Measurements from ENCODE around the gene SLBP. TPM values are rescaled to one million over a fixed set of nuclear protein-coding genes. Genes with fewer than 3 reads are reported as not detected.

Gene SLBP
- total and polyA plus RNA-seq, 10 donors: 24.0 to 52.0 (median 34.7) TPM

GRCh38 chr4:1667273-1667672, 44.8 kb downstream of the SLBP start:
- Histone ChIP-seq H3K4me1 (peaks cover 0 to 6% (median 0%) of the 10 kb centered on the region in 6 donors), H3K9me3 (no peaks in the 10 kb centered on the region), H3K4me3 (no peak overlapping the region), H3K36me3 (no peaks in the 10 kb centered on the region), H3K27me3 (replicated peaks in 1 of 7) (no peaks in the 10 kb centered on the region), H3K27ac (no peak overlapping the region)
- TF ChIP-seq POLR2AphosphoS5 (IDR thresholded peaks at IDR 0.05) (no peak), POLR2A (IDR thresholded peaks at IDR 0.05) (no peak)
- TF ChIP-seq, protein P1, sequence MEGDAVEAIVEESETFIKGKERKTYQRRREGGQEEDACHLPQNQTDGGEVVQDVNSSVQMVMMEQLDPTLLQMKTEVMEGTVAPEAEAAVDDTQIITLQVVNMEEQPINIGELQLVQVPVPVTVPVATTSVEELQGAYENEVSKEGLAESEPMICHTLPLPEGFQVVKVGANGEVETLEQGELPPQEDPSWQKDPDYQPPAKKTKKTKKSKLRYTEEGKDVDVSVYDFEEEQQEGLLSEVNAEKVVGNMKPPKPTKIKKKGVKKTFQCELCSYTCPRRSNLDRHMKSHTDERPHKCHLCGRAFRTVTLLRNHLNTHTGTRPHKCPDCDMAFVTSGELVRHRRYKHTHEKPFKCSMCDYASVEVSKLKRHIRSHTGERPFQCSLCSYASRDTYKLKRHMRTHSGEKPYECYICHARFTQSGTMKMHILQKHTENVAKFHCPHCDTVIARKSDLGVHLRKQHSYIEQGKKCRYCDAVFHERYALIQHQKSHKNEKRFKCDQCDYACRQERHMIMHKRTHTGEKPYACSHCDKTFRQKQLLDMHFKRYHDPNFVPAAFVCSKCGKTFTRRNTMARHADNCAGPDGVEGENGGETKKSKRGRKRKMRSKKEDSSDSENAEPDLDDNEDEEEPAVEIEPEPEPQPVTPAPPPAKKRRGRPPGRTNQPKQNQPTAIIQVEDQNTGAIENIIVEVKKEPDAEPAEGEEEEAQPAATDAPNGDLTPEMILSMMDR (IDR thresholded peaks at IDR 0.05 in 8 of 11, conservative IDR thresholded peaks at IDR 0.05 in 3 of 11): no peak
- no peak for DNase-seq
- 86 to 96% (median 91%) methylated on average over 13 to 15 of the region's 15 CpGs for WGBS, 5 donors
- intact Hi-C loops (cut with DNase I; ENCODE audit: low total_unique reads): no loop called here

DNA sequence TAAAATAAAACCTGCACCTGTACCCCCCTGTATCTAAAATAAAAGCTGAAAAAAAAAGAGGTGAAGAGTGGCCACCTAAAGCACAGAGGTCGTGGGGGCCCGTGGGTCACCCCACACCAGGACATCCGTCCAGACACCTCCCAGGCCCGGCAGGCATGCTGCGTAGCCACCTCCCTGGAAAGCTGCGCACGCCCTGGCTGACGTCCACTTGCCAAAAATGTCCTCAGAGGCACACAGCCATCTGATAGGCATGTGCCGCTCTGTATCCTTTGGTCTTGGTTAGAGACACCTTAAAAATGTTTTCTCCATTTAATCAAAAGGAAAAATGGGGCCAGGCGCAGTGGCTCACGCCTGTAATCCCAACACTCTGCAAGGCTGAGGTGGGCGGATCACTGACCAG, 45.7 kb downstream of the SLBP start:
- TF ChIP-seq, protein P1 (IDR thresholded peaks at IDR 0.05 in 8 of 11, conservative IDR thresholded peaks at IDR 0.05 in 3 of 11): no peak
- TF ChIP-seq POLR2AphosphoS5 (IDR thresholded peaks at IDR 0.05) (no peak), POLR2A (IDR thresholded peaks at IDR 0.05) (no peak)

DNA sequence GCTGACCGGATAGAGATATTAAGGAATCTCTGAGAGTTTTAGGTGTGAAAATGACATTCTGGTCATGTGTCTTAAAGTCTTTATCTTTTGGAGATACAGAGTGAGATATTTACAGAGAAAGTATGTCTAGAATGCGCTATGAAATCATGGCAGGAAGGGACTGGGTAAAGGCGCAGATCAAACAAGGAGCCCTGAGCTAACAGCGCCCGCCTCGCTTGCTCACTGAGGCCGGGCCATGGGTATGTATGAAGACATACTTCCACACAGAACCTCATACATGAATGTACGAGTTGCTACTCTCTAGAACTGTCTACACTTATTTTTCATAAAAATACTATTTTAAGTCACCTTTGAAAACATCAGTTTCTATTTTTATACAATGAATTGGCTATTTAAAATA, 48.0 kb downstream of the SLBP start:
- Histone ChIP-seq H3K4me3 (no peak overlapping the region), H3K27me3 (replicated peaks in 1 of 7) (no peaks in the 10 kb centered on the region), H3K36me3 (no peaks in the 10 kb centered on the region), H3K9me3 (no peaks in the 10 kb centered on the region), H3K27ac (no peak overlapping the region), H3K4me1 (peaks cover 0 to 6% (median 0%) of the 10 kb centered on the region in 6 donors)
- WGBS, 5 donors: 86 to 95% (median 90%) methylated on average over 8 of the region's 8 CpGs
- intact Hi-C loops (cut with DNase I; ENCODE audit: low total_unique reads): no loop called here
- TF ChIP-seq, protein P1 (IDR thresholded peaks at IDR 0.05 in 8 of 11, conservative IDR thresholded peaks at IDR 0.05 in 3 of 11): no peak
- TF ChIP-seq POLR2A (IDR thresholded peaks at IDR 0.05): no peak
- TF ChIP-seq POLR2AphosphoS5 (IDR thresholded peaks at IDR 0.05): no peak
- DNase-seq: no peak

More for the DNA sequence above, 45.7 kb downstream of the SLBP start:
- H3K4me3 ChIP-seq: no peak overlapping the region
- H3K4me1 ChIP-seq: peaks cover 0 to 6% (median 0%) of the 10 kb centered on the region in 6 donors
- no peaks in the 10 kb centered on the region for H3K27me3 ChIP-seq (replicated peaks in 1 of 7)
- intact Hi-C loops (cut with DNase I; ENCODE audit: low total_unique reads): no loop called here
- no peak for DNase-seq
- H3K9me3 ChIP-seq: no peaks in the 10 kb centered on the region
- no peak overlapping the region for H3K27ac ChIP-seq
- WGBS, 5 donors: 75 to 87% (median 81%) methylated on average over 12 of the region's 12 CpGs
- H3K36me3 ChIP-seq: no peaks in the 10 kb centered on the region

DNA sequence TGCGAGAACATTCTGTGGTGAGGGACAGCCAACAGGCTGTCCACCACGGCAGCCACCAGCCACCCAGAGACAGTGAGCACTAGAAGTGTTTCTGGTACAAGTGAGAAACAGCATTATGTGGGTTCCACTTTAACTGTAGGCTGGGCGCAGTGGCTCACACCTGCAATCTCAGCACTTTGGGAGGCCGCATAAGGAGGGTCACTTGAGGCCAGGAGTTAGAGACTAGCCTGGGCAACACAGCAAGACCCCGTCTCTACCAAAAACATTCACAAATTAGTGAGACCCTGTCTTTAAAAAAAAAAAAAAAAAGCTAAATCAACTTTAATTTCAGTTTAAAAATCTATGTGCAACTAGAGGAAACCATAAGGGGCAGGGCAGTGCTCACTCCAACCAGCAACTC, 48.6 kb downstream of the SLBP start:
- intact Hi-C loops (cut with DNase I; ENCODE audit: low total_unique reads): no loop called here
- H3K4me1 ChIP-seq: peaks cover 0 to 1% (median 0%) of the 10 kb centered on the region in 6 donors
- no peak overlapping the region for H3K27ac ChIP-seq
- DNase-seq: no peak
- no peaks in the 10 kb centered on the region for H3K27me3 ChIP-seq (replicated peaks in 1 of 7)
- H3K36me3 ChIP-seq: no peaks in the 10 kb centered on the region
- no peak for TF ChIP-seq POLR2AphosphoS5 (IDR thresholded peaks at IDR 0.05)
- TF ChIP-seq, protein P1 (IDR thresholded peaks at IDR 0.05 in 8 of 11, conservative IDR thresholded peaks at IDR 0.05 in 3 of 11): no peak
- H3K9me3 ChIP-seq: no peaks in the 10 kb centered on the region
- WGBS, 5 donors: 92 to 95% (median 94%) methylated on average over 5 of the region's 5 CpGs
- no peak overlapping the region for H3K4me3 ChIP-seq

Data from spleen (tissue), 11 donors.